DOHH2 (cell line): ENCODE data around the gene LRWD1.

Experiments
- H3F3A ChIP-seq: fragments of 200-600 bp; sonication (generic), shearing (Covaris generic); 2 replicates; pipeline ENCODE4 v1.6.0; 2016; ENCODE audit warnings: antibody characterized with exemption, mild to moderate bottlenecking; ENCODE audit not compliant: control insufficient read depth, insufficient read depth
- H3K27ac ChIP-seq: fragments of 200-600 bp; sonication (generic); 2 replicates; pipeline ENCODE4 v1.5.1; 2014; ENCODE audit warnings: low read depth, mild to moderate bottlenecking, low read length, moderate library complexity
- H3K27me3 ChIP-seq: fragments of 200-600 bp; sonication (generic); 2 replicates; pipeline ENCODE4 v1.6.1; 2014; ENCODE audit warnings: mild to moderate bottlenecking, low read length, mixed read lengths; ENCODE audit not compliant: control insufficient read depth
- H3K36me3 ChIP-seq: fragments of 200-600 bp; sonication (generic); 2 replicates; pipeline ENCODE4 v1.6.1; 2014; ENCODE audit warnings: mild to moderate bottlenecking, low read length, moderate library complexity, mixed read lengths; ENCODE audit not compliant: control insufficient read depth
- H3K4me1 ChIP-seq: fragments of 200-600 bp; sonication (generic); 2 replicates; pipeline ENCODE4 v1.6.1; 2014; ENCODE audit warnings: mild to moderate bottlenecking, low read length, mixed read lengths; ENCODE audit not compliant: control insufficient read depth
- H3K4me2 ChIP-seq: fragments of 200-600 bp; sonication (generic); 2 replicates; pipeline ENCODE4 v1.6.0; 2014; ENCODE audit warnings: mild to moderate bottlenecking, low read length, moderate library complexity
- H3K4me3 ChIP-seq: fragments of 200-600 bp; sonication (generic); 2 replicates; pipeline ENCODE4 v1.5.1; 2014; ENCODE audit warnings: mild to moderate bottlenecking, low read length, mixed read lengths
- H3K79me2 ChIP-seq: fragments of 200-600 bp; sonication (generic); 2 replicates; pipeline ENCODE4 v1.6.1; 2014; ENCODE audit warnings: mild to moderate bottlenecking, low read length, mixed read lengths; ENCODE audit not compliant: control insufficient read depth
- H3K9me2 ChIP-seq: fragments of 200-600 bp; sonication (generic); replicated peaks from 2 replicates; pipeline ENCODE4 v1.6.1; 2014; ENCODE audit warnings: mild to moderate bottlenecking, low read length, mixed read lengths; ENCODE audit not compliant: control insufficient read depth
- H3K9me3 ChIP-seq: fragments of 200-600 bp; sonication (generic); 2 replicates; pipeline ENCODE4 v1.6.1; 2014; ENCODE audit warnings: antibody characterized with exemption, low read length, mixed read lengths; ENCODE audit not compliant: control insufficient read depth, insufficient read depth
- H4K20me1 ChIP-seq: fragments of 200-600 bp; sonication (generic); 2 replicates; pipeline ENCODE4 v1.6.0; 2014; ENCODE audit warnings: low read depth, mild to moderate bottlenecking, antibody characterized with exemption, low read length, moderate library complexity; ENCODE audit not compliant: control insufficient read depth, insufficient read depth
- EZH2phosphoT487 ChIP-seq: fragments of 200-600 bp; sonication (generic); IDR thresholded peaks from 2 replicates; pipeline ENCODE4 v1.6.1; 2017; ENCODE audit warnings: borderline replicate concordance, mild to moderate bottlenecking, antibody characterized with exemption, low read length, moderate library complexity, mixed read lengths
- TF ChIP-seq, protein P1 (sequence below): fragments of 200-600 bp; sonication (generic); IDR thresholded peaks from one replicate; pipeline ENCODE4 v1.5.1; 2014; ENCODE audit warnings: antibody characterized with exemption, mild to moderate bottlenecking, low read depth, low read length; ENCODE audit not compliant: poor library complexity, severe bottlenecking

LRWD1 gene

GRCh38 chr7:102457352-102457924 lies 7.3 kb upstream of the LRWD1 start:
- H3K27me3 ChIP-seq: no peaks in the 10 kb centered on the region
- H3K9me3 ChIP-seq: no peaks in the 10 kb centered on the region
- no peak overlapping the region for H3K4me3 ChIP-seq
- H3K4me2 ChIP-seq: no peak overlapping the region
- no peaks in the 10 kb centered on the region for H3K9me2 ChIP-seq
- H3K36me3 ChIP-seq: peaks cover 31% of the 10 kb centered on the region
- H3K4me1 ChIP-seq: no peaks in the 10 kb centered on the region
- TF ChIP-seq, protein P1, sequence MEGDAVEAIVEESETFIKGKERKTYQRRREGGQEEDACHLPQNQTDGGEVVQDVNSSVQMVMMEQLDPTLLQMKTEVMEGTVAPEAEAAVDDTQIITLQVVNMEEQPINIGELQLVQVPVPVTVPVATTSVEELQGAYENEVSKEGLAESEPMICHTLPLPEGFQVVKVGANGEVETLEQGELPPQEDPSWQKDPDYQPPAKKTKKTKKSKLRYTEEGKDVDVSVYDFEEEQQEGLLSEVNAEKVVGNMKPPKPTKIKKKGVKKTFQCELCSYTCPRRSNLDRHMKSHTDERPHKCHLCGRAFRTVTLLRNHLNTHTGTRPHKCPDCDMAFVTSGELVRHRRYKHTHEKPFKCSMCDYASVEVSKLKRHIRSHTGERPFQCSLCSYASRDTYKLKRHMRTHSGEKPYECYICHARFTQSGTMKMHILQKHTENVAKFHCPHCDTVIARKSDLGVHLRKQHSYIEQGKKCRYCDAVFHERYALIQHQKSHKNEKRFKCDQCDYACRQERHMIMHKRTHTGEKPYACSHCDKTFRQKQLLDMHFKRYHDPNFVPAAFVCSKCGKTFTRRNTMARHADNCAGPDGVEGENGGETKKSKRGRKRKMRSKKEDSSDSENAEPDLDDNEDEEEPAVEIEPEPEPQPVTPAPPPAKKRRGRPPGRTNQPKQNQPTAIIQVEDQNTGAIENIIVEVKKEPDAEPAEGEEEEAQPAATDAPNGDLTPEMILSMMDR: no peak
- no peak for TF ChIP-seq EZH2phosphoT487
- H3F3A ChIP-seq: peaks cover 3% of the 10 kb centered on the region
- H3K27ac ChIP-seq: no peak overlapping the region
- peaks cover 4% of the 10 kb centered on the region for H3K79me2 ChIP-seq
- peaks cover 3% of the 10 kb centered on the region; the same call in 1 of the 2 replicates for H4K20me1 ChIP-seq

DNA sequence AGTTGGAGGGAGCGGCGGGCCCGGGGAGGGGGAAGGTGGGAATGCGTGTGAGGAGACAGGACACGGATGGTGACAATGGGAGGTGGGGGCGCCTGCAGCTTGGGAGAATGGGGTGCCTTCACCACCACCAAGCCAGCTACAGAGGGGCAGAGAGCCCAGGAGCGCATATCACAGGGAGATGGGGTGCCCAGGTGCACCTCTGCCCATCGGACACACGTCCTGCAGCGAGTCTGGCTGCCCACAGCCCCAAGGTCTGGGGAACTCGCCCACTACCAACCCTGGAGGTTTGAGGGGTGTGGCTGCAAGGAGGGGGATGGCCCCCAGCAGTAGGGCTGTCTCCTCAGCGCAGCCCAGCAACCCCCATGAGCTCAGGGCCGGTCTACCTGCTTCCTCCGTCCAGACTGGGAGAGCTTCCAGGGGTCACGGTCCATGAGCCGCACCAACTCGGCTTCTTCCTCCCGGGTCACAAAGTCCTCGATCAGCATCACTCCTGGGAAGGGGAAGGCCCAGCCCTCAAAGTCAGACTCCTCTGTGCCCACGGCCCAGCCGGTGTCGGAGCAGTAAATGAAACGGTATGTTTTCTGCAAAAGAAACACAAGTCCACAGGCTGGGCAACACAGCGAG lies 5.5 kb upstream of the LRWD1 start:
- Histone ChIP-seq H3K36me3 (peaks cover 32% of the 10 kb centered on the region), H3K9me2 (no peaks in the 10 kb centered on the region), H3K4me1 (peaks cover 9% of the 10 kb centered on the region), H3K79me2 (peaks cover 21% of the 10 kb centered on the region), H3K4me3 (no peak overlapping the region), H3K4me2 (no peak overlapping the region), H4K20me1 (peaks cover 6% of the 10 kb centered on the region; the same call in 1 of the 2 replicates), H3K27me3 (no peaks in the 10 kb centered on the region), H3F3A (no peaks in the 10 kb centered on the region), H3K27ac (no peak overlapping the region), H3K9me3 (no peaks in the 10 kb centered on the region)
- TF ChIP-seq, protein P1: no peak
- no peak for TF ChIP-seq EZH2phosphoT487

GRCh38 chr7:102460467-102460866 lies 4.3 kb upstream of the LRWD1 start:
- Histone ChIP-seq H3F3A (no peaks in the 10 kb centered on the region), H3K27me3 (no peaks in the 10 kb centered on the region), H3K4me2 (no peak overlapping the region), H4K20me1 (peaks cover 6% of the 10 kb centered on the region; the same call in 1 of the 2 replicates), H3K79me2 (peaks cover 30% of the 10 kb centered on the region), H3K4me3 (no peak overlapping the region), H3K9me2 (no peaks in the 10 kb centered on the region), H3K36me3 (peaks cover 34% of the 10 kb centered on the region), H3K4me1 (peaks cover 10% of the 10 kb centered on the region), H3K9me3 (no peaks in the 10 kb centered on the region), H3K27ac (no peak overlapping the region)
- TF ChIP-seq, protein P1: no peak
- TF ChIP-seq EZH2phosphoT487: no peak
